ENCODE data around the gene GPR61.

Gene GPR61

GRCh38 chr1:109508873-109509175 lies 30.8 kb upstream of the GPR61 start:
- TF ChIP-seq CTCF (IDR thresholded peaks at IDR 0.05; ENCODE audit: low read depth, low read length, missing control alignments): no peak
- peak overlapping the region; percentile 48 for H3K4me3 ChIP-seq (ENCODE audit: low read depth, low read length)
- no peak for DNase-seq (ENCODE audit: low read depth)

GRCh38 chr1:109509176-109510134 lies 30.2 kb upstream of the GPR61 start, which contains the start of gene AMIGO1:
AMIGO1 (minus strand) TSS chr1:109509727; CDS start chr1:109508912, 815 bp downstream.
- TF ChIP-seq CTCF (IDR thresholded peaks at IDR 0.05; ENCODE audit: low read depth, low read length, missing control alignments): no peak
- peak within 1 kb of the TSS; percentile 48 for H3K4me3 ChIP-seq (ENCODE audit: low read depth, low read length)
- DNase-seq (ENCODE audit: low read depth): no peak

GRCh38 chr1:109513110-109513710 lies 26.5 kb upstream of the GPR61 start:
- no peak for TF ChIP-seq CTCF (IDR thresholded peaks at IDR 0.05; ENCODE audit: low read depth, low read length, missing control alignments)
- DNase-seq (ENCODE audit: low read depth): no peak
- no peak overlapping the region for H3K4me3 ChIP-seq (ENCODE audit: low read depth, low read length)

- no peak for TF ChIP-seq CTCF (IDR thresholded peaks at IDR 0.05; ENCODE audit: low read depth, low read length, missing control alignments)
- no peak overlapping the region for H3K4me3 ChIP-seq (ENCODE audit: low read depth, low read length)
- DNase-seq (ENCODE audit: low read depth): no peak
Measured at GRCh38 chr1:109514846-109515245, 24.8 kb upstream of the GPR61 start.

GRCh38 chr1:109516872-109517271 lies 22.8 kb upstream of the GPR61 start:
- no peak overlapping the region for H3K4me3 ChIP-seq (ENCODE audit: low read depth, low read length)
- DNase-seq (ENCODE audit: low read depth): no peak
- no peak for TF ChIP-seq CTCF (IDR thresholded peaks at IDR 0.05; ENCODE audit: low read depth, low read length, missing control alignments)

DNA sequence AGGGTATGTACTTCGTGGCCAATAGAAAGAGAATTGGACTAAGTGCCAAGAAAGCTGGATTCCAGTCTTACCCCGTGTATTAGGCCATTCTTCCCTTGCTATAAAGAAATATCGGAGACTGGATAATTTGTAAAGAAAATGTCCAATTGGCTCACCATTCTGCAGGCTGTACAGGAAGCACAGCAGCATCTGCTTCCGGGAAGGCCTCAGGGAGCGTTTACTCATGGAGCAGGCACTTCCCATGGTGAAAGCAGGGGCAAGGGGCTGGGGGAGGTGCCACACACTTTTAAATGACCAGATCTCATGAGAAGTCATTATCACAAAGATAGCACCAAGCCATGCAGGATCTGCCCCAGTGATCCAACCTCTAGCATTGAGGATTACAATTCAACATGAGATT lies 22.3 kb upstream of the GPR61 start:
- no peak for TF ChIP-seq CTCF (IDR thresholded peaks at IDR 0.05; ENCODE audit: low read depth, low read length, missing control alignments)
- no peak overlapping the region for H3K4me3 ChIP-seq (ENCODE audit: low read depth, low read length)
- DNase-seq (ENCODE audit: low read depth): no peak
